Gastroesophageal sphincter (tissue), 3 donors: ENCODE measurements around the gene RXFP4.

Experiments
- POLR2AphosphoS5 ChIP-seq: sonication (generic); formaldehyde crosslinking; IDR thresholded peaks from one replicate; pipeline ENCODE4 v1.6.1; 2017; ENCODE audit warnings: antibody characterized with exemption
- TF ChIP-seq, protein P1 (sequence below), 4 experiments: fragments of 200-600 bp in 2 of 4; fragments of 450-650 bp in 2 of 4; sonication (generic) in 1 of 4; IDR thresholded peaks; one replicate each; pipeline ENCODE4 v1.5.1; 2017 to 2019; ENCODE audit warnings: antibody characterized with exemption in 4 of 4, mild to moderate bottlenecking in 2 of 4, moderate library complexity in 2 of 4

DNA sequence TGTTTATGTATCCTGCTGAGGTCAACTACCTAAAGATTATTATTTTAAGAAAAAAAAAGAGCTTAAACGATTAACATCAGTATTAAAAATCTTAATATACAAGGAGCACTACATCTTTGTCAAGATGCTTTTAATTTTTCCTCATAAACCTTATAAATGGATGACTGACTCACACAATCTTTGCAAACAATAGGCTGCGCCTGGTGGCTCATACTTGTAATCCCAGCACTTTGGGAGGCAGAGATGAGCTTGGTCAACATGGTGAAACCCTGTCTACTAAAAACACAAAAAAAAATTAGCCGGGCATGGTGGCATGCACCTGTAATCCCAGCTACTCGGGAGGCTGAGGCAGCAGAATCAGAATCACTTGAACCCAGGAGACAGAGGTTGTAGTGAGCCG, 9.0 kb upstream of the RXFP4 start:
- TF ChIP-seq, protein P1, sequence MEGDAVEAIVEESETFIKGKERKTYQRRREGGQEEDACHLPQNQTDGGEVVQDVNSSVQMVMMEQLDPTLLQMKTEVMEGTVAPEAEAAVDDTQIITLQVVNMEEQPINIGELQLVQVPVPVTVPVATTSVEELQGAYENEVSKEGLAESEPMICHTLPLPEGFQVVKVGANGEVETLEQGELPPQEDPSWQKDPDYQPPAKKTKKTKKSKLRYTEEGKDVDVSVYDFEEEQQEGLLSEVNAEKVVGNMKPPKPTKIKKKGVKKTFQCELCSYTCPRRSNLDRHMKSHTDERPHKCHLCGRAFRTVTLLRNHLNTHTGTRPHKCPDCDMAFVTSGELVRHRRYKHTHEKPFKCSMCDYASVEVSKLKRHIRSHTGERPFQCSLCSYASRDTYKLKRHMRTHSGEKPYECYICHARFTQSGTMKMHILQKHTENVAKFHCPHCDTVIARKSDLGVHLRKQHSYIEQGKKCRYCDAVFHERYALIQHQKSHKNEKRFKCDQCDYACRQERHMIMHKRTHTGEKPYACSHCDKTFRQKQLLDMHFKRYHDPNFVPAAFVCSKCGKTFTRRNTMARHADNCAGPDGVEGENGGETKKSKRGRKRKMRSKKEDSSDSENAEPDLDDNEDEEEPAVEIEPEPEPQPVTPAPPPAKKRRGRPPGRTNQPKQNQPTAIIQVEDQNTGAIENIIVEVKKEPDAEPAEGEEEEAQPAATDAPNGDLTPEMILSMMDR (IDR thresholded peaks at IDR 0.05): no peak
- no peak for TF ChIP-seq POLR2AphosphoS5
